Body of pancreas (tissue), 4 donors: ENCODE results near the gene SPINDOC. TPM values are rescaled to one million over a fixed set of nuclear protein-coding genes. Genes with fewer than 3 reads are reported as not detected.

Source experiments
- ATAC-seq: fragments of 150-250 bp; one replicate; pipeline ENCODE4 v1.9.1; 2016
- DNase-seq, 4 donors: peaks; one replicate each; pipeline ENCODE4 v3.0.0-alpha.2; 2019
- H3K27ac ChIP-seq, 4 donors: fragments of 200-600 bp; sonication (generic); 1 replicate in 3 of 4; 2 replicates in 1 of 4; pipeline versions ENCODE4 v1.5.1 to v1.6.1; 2016 to 2019; ENCODE audit warnings: mild to moderate bottlenecking in 1 of 4, mixed read lengths in 1 of 4, moderate library complexity in 1 of 4
- H3K27me3 ChIP-seq, 2 donors: fragments of 200-600 bp; sonication (generic); one replicate each; pipeline ENCODE4 v1.6.0; 2016; ENCODE audit warnings: mild to moderate bottlenecking in 1 of 2
- H3K36me3 ChIP-seq, 2 donors: fragments of 200-600 bp; sonication (generic); replicated peaks in 1 of 2; 2 replicates each; pipeline ENCODE4 v1.5.1; 2016; ENCODE audit warnings: low read depth in 2 of 2; ENCODE audit not compliant: insufficient read depth in 1 of 2
- H3K4me1 ChIP-seq: fragments of 200-600 bp; sonication (generic); one replicate; pipeline ENCODE4 v1.6.0; 2016
- H3K4me3 ChIP-seq, 2 donors: fragments of 200-600 bp; sonication (generic); 1 replicate in 1 of 2; 2 replicates in 1 of 2; pipeline ENCODE4 v1.5.1; 2016 to 2019
- H3K9me3 ChIP-seq, 3 donors: fragments of 200-600 bp; sonication (generic); 1 replicate in 2 of 3; 2 replicates in 1 of 3; pipeline ENCODE4 v1.5.1; 2016
- CTCF ChIP-seq, 7 experiments: fragments of 450-650 bp in 4 of 7; fragments of 200-600 bp in 3 of 7; sonication (generic) in 3 of 7; IDR thresholded peaks; one replicate each; pipeline ENCODE4 v1.5.1; 2016 to 2019; ENCODE audit warnings: antibody characterized with exemption in 7 of 7
- POLR2A ChIP-seq, 3 donors: fragments of 450-650 bp; IDR thresholded peaks; one replicate each; pipeline ENCODE4 v1.6.1; 2016; ENCODE audit warnings: antibody characterized with exemption in 3 of 3, mild to moderate bottlenecking in 2 of 3
- WGBS, 2 donors: methylation state at CpG; one replicate each; pipeline ENCODE4 v1.1.5; 2017; 5-methylcytosine and 5-hydroxymethylcytosine counted together
- intact Hi-C: fragments of 100-400 bp; cut with DNase I; formaldehyde crosslinking; loops from one replicate; pipeline ENCODE4 v1.15.1; 2023
- total RNA-seq, 2 donors: library from RNA; depleted of rRNA; stranded (reverse); fragments of >200 nt; gene quantifications; one replicate each; pipeline ENCODE4 v1.1.0, GENCODE V29; 2016

The SPINDOC gene
- total RNA-seq, 2 donors from 2014 or later = 3.6 to 16.2 TPM

DNA sequence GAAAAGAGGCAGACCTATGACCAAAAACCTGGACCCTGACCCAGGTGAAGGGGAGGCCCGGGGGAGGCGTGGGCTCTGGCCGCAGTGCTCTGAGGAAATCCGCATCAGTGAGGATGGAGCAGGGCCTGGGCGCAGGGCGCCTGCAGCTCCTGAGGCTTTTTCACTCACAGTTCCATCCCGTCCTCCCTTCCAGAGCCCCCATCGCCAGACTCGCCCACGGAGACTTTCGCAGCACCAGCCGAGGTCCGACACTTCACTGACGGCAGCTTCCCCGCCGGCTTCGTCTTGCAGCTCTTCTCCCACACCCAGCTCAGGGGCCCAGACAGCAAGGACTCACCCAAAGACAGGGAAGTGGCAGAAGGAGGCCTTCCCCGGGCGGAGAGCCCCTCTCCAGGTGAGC, 5.4 kb downstream of the SPINDOC start:
- WGBS, 2 donors = 95 to 98% methylated on average over 17 to 19 of the region's 19 CpGs

DNA sequence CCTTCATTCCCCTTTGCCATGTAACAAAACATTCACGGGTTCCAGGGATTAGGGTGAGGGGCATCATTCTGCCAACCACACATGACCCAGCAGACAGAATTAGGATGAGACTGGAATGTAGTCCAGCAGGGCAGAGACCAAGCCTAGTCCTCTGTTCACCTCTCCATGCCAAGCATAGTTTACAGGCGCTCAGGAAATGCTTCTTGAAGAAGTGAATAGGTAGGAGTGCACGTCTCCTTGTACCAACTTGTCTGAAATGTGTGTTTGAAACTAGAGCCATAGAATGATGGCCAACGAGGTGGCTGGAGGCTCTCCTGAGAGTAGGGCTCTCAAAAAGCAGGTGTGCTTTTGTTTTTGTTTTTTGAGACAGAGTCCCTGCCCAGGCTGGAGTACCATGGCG, 8.2 kb downstream of the SPINDOC start:
- intact Hi-C loops = no loop called here
- no peak for ATAC-seq
- H3K9me3 ChIP-seq = no peaks in the 10 kb centered on the region
- H3K4me3 ChIP-seq = no peak overlapping the region
- WGBS, 2 donors = 83 to 87% methylated on average over 5 of the region's 5 CpGs
- no peaks in the 10 kb centered on the region for H3K4me1 ChIP-seq
- H3K27ac ChIP-seq = no peak overlapping the region
- no peak for DNase-seq
- no peaks in the 10 kb centered on the region for H3K27me3 ChIP-seq
- peaks cover 0 to 10% of the 10 kb centered on the region in 2 donors for H3K36me3 ChIP-seq
- TF ChIP-seq POLR2A (IDR thresholded peaks at IDR 0.05) = no peak
- no peak for TF ChIP-seq CTCF (IDR thresholded peaks at IDR 0.05)

More for the DNA sequence above, 5.4 kb downstream of the SPINDOC start:
- Histone ChIP-seq H3K27ac (no peak overlapping the region), H3K27me3 (no peaks in the 10 kb centered on the region), H3K9me3 (no peaks in the 10 kb centered on the region), H3K4me1 (peaks cover 16% of the 10 kb centered on the region), H3K4me3 (no peak overlapping the region), H3K36me3 (peaks cover 0 to 7% of the 10 kb centered on the region in 2 donors)
- no peak for DNase-seq
- intact Hi-C loops = no loop called here
- TF ChIP-seq POLR2A (IDR thresholded peaks at IDR 0.05) (no peak), CTCF (IDR thresholded peaks at IDR 0.05) (no peak)
- ATAC-seq = no peak

GRCh38 chr11:63826471-63827190, 13.4 kb downstream of the SPINDOC start:
- WGBS, 2 donors = 64 to 67% methylated on average over 11 of the region's 17 CpGs
- intact Hi-C loops = no loop called here
- H3K9me3 ChIP-seq = no peaks in the 10 kb centered on the region

GRCh38 chr11:63829823-63830489, 16.7 kb downstream of the SPINDOC start:
- peak in 4 of 7 experiments; percentile 17 to 30 (median 24) for TF ChIP-seq CTCF (IDR thresholded peaks at IDR 0.05)
- TF ChIP-seq POLR2A (IDR thresholded peaks at IDR 0.05) = no peak
- DNase-seq (peak in 1 of 4 donors; percentile 30), ATAC-seq (peak; percentile 24)
- no peak overlapping the region for H3K4me3 ChIP-seq
- H3K4me1 ChIP-seq = no peaks in the 10 kb centered on the region
- WGBS, 2 donors = 73 to 80% methylated on average over 5 to 8 of the region's 8 CpGs
- intact Hi-C loops = loop anchor here (5.0 kb wide), 1 partner anchor 112 kb away; no protein-coding TSS in a partner anchor
- no peaks in the 10 kb centered on the region for H3K36me3 ChIP-seq
- no peaks in the 10 kb centered on the region for H3K9me3 ChIP-seq
- H3K27me3 ChIP-seq = no peaks in the 10 kb centered on the region
- no peak overlapping the region for H3K27ac ChIP-seq

More at GRCh38 chr11:63826471-63827190, 13.4 kb downstream of the SPINDOC start:
- no peaks in the 10 kb centered on the region for H3K4me1 ChIP-seq
- DNase-seq (peak in 2 of 4 donors; percentile 11 to 24), ATAC-seq (no peak)
- no peak overlapping the region for H3K27ac ChIP-seq
- no peak overlapping the region for H3K4me3 ChIP-seq
- no peaks in the 10 kb centered on the region for H3K27me3 ChIP-seq
- TF ChIP-seq POLR2A (IDR thresholded peaks at IDR 0.05) (no peak), CTCF (IDR thresholded peaks at IDR 0.05) (no peak)
- H3K36me3 ChIP-seq = peaks cover 0 to 6% of the 10 kb centered on the region in 2 donors
